HCT116 (cell line): ENCODE data around the gene EHD4. TPM values are rescaled to one million over a fixed set of nuclear protein-coding genes. Genes with fewer than 3 reads are reported as not detected.

Experiments
- ATAC-seq: fragments of 200-7000 bp; cut with Tn5 transposase; 2 replicates; pipeline ENCODE4 v1.9.1; 2020; ENCODE audit warnings: mild to moderate bottlenecking, moderate library complexity
- BruUV-seq: library from RNA; stranded (reverse); fragments of 400-500 nt; replicated peaks from 2 replicates; lab custom pipeline; 2021; lab: Mats Ljungman, UMichigan
- CTCF ChIA-PET: fragments of 300-600 bp; sonication (Branson Sonifier 250); formaldehyde crosslinking; loops from one replicate; lab custom pipeline; 2021; ENCODE audit warnings: antibody characterized with exemption; lab: Charles Lee
- POLR2A ChIA-PET: fragments of 300-600, 350-600 bp; sonication (Branson Sonifier 250); formaldehyde crosslinking; loops from one replicate; lab custom pipeline; 2021; ENCODE audit warnings: antibody characterized with exemption; lab: Charles Lee
- RAD21 ChIA-PET, 2 experiments: fragments of 300-600 bp; sonication (Branson Sonifier 250); formaldehyde crosslinking; loops; one replicate each; lab custom pipeline; 2023; ENCODE audit warnings: low total read pairs in 2 of 2; ENCODE audit not compliant: uncharacterized antibody in 2 of 2, unreplicated experiment in 2 of 2, low non-redundant PET in 1 of 2; lab: Charles Lee
- DNase-seq: peaks from one replicate; pipeline ENCODE4 v3.0.0-alpha.2; 2010; ENCODE audit warnings: low read depth, low spot score
- H2AFZ ChIP-seq: fragments of 200-600 bp; shearing (Covaris generic), sonication (generic); 2 replicates; pipeline ENCODE4 v1.6.1; 2017; ENCODE audit warnings: low read depth, mixed run types, mixed read lengths, antibody characterized with exemption, low read length; ENCODE audit not compliant: poor library complexity, severe bottlenecking
- H3K27ac ChIP-seq: 2 replicates; pipeline ENCODE4 v1.5.1; 2012; ENCODE audit warnings: low read depth, low read length
- H3K27me3 ChIP-seq: fragments of 200-600 bp; sonication (generic); 2 replicates; pipeline ENCODE4 v1.6.1; 2016; ENCODE audit warnings: mixed run types, low read length, mixed read lengths; ENCODE audit not compliant: insufficient read depth
- H3K36me3 ChIP-seq, 2 experiments: fragments of 200-500 bp in 1 of 2; fragments of 200-600 bp in 1 of 2; sonication (Bioruptor generic) in 1 of 2; sonication (generic) in 1 of 2; 2 replicates each; pipeline versions ENCODE4 v1.5.1 to v1.6.1; 2014 to 2016; ENCODE audit warnings: low read length in 2 of 2, inconsistent platforms in 1 of 2, mixed read lengths in 1 of 2, mixed run types in 1 of 2; ENCODE audit not compliant: insufficient read depth in 2 of 2, control insufficient read depth in 1 of 2
- H3K4me1 ChIP-seq, 2 experiments: fragments of 200-600 bp in 1 of 2; sonication (generic) in 1 of 2; 2 replicates each; pipeline versions ENCODE4 v1.5.1 to v1.6.1; 2012 to 2017; ENCODE audit warnings: low read length in 2 of 2, inconsistent platforms in 1 of 2, mild to moderate bottlenecking in 1 of 2, mixed read lengths in 1 of 2, mixed run types in 1 of 2, moderate library complexity in 1 of 2; ENCODE audit not compliant: insufficient read depth in 2 of 2, control insufficient read depth in 1 of 2
- H3K4me2 ChIP-seq: fragments of 200-600 bp; sonication (generic); 2 replicates; pipeline ENCODE4 v1.6.1; 2017; ENCODE audit warnings: mixed run types, low read length, mixed read lengths
- H3K4me3 ChIP-seq, 2 experiments: fragments of 200-600 bp in 1 of 2; sonication (generic) in 1 of 2; replicated peaks in 1 of 2; 2 replicates each; pipeline ENCODE4 v1.5.1; 2011 to 2016; ENCODE audit warnings: low read length in 2 of 2, control low read depth in 1 of 2, low read depth in 1 of 2, mild to moderate bottlenecking in 1 of 2, mixed read lengths in 1 of 2, mixed run types in 1 of 2
- H3K79me2 ChIP-seq: fragments of 200-600 bp; sonication (generic); 2 replicates; pipeline ENCODE4 v1.6.1; 2017; ENCODE audit warnings: mild to moderate bottlenecking, mixed run types, low read length, moderate library complexity, mixed read lengths; ENCODE audit not compliant: insufficient read depth
- H3K9ac ChIP-seq: fragments of 200-600 bp; sonication (generic); 2 replicates; pipeline ENCODE4 v1.6.1; 2016; ENCODE audit warnings: low read length, mixed read lengths
- H3K9me2 ChIP-seq: fragments of 200-600 bp; sonication (generic), shearing (Covaris generic); 2 replicates; pipeline ENCODE4 v1.6.1; 2017; ENCODE audit warnings: mixed run types, mild to moderate bottlenecking, moderate library complexity; ENCODE audit not compliant: insufficient read depth
- H3K9me3 ChIP-seq, 2 experiments: fragments of 200-500 bp in 1 of 2; fragments of 200-600 bp in 1 of 2; sonication (Bioruptor generic) in 1 of 2; sonication (generic) in 1 of 2; 2 replicates each; pipeline ENCODE4 v1.6.1; 2014 to 2017; ENCODE audit warnings: low read length in 2 of 2, mixed read lengths in 2 of 2, inconsistent platforms in 1 of 2, low read depth in 1 of 2, mild to moderate bottlenecking in 1 of 2, mixed run types in 1 of 2, moderate library complexity in 1 of 2; ENCODE audit not compliant: control insufficient read depth in 1 of 2, insufficient read depth in 1 of 2
- H4K20me1 ChIP-seq: fragments of 200-600 bp; sonication (generic), shearing (Covaris generic); 2 replicates; pipeline ENCODE4 v1.6.1; 2017; ENCODE audit warnings: mixed run types, mild to moderate bottlenecking, moderate library complexity; ENCODE audit not compliant: insufficient read depth
- SP1 ChIP-seq: IDR thresholded peaks from 2 replicates; pipeline ENCODE4 v1.6.1; 2012; ENCODE audit warnings: low read depth
- ZNF274 ChIP-seq: fragments of 200-500 bp; sonication (Bioruptor generic); IDR thresholded peaks from 2 replicates; pipeline ENCODE4 v1.6.1; 2014; ENCODE audit warnings: mild to moderate bottlenecking, low read depth, low read length, inconsistent platforms
- intact Hi-C: fragments of 100-400 bp; cut with micrococcal nuclease; formaldehyde crosslinking; loops from 2 replicates; pipeline ENCODE4 v1.10.0; 2022
- total RNA-seq: library from RNA; stranded (reverse); gene quantifications from one replicate; pipeline ENCODE4 v1.2.1, GENCODE V29; 2021; ENCODE audit not compliant: unreplicated experiment
- TF ChIP-seq, protein P1 (sequence below): IDR thresholded peaks from 2 replicates; pipeline ENCODE4 v1.6.1; 2012; ENCODE audit warnings: low read depth

The EHD4 gene
- total RNA-seq, 1 experiment from 2014 or later, result 28.0 TPM

DNA sequence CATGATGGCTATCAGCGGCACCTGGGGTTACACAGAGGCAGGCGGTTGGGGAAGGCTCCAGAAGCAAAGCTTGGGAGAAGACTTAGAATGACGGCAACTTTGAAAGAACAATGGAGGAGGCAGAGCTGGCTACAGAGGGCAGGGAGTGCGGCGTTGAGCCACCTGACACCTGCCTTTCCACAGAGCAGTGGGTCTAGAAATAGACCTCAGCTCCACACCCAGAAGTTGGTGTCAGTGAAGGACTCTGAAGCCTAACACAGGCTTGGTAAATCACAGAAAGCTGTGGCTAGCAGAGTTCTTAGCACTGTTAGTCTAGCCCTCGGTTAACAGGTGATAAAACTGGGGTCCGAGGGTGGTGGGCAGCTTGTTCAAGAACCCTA, 23.1 kb upstream of the EHD4 start (continued):
- TF ChIP-seq, protein P1, sequence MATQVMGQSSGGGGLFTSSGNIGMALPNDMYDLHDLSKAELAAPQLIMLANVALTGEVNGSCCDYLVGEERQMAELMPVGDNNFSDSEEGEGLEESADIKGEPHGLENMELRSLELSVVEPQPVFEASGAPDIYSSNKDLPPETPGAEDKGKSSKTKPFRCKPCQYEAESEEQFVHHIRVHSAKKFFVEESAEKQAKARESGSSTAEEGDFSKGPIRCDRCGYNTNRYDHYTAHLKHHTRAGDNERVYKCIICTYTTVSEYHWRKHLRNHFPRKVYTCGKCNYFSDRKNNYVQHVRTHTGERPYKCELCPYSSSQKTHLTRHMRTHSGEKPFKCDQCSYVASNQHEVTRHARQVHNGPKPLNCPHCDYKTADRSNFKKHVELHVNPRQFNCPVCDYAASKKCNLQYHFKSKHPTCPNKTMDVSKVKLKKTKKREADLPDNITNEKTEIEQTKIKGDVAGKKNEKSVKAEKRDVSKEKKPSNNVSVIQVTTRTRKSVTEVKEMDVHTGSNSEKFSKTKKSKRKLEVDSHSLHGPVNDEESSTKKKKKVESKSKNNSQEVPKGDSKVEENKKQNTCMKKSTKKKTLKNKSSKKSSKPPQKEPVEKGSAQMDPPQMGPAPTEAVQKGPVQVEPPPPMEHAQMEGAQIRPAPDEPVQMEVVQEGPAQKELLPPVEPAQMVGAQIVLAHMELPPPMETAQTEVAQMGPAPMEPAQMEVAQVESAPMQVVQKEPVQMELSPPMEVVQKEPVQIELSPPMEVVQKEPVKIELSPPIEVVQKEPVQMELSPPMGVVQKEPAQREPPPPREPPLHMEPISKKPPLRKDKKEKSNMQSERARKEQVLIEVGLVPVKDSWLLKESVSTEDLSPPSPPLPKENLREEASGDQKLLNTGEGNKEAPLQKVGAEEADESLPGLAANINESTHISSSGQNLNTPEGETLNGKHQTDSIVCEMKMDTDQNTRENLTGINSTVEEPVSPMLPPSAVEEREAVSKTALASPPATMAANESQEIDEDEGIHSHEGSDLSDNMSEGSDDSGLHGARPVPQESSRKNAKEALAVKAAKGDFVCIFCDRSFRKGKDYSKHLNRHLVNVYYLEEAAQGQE, result no peak

DNA sequence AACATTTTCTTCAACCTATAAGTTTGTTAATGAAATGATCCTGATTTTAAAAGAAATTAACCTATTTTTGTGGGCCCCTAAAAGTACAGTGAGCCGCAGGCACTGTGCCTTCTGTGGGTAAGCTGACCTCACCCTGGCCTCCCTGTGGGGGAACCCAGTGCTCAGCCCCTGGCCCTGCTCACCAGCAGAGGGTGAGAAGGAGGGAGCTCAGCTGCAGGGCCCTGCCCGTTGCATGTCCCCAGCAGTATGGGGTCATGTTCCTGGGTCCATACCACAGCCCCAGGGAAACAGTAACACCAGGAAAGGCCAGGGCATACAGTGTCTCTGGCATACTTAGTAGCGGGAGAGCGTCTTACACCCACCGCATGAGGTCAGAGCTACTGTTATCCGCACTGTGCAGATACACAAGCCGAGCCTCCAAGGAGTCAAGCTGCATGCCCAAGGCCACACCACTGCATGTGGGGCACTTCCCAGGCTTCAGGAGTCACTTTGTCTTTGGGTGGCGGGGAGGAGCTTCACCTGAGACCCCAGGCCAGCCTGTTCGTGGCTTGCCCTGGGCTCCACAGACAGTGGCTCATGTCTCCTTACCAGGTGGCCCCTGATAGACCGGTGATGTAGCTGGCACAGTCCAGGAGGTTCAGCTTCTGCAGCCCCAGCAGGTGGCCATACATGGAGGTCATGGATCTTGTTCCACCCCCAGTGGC, 22.6 kb upstream of the EHD4 start:
- POLR2A ChIA-PET, result interaction anchor here (1.3 kb wide), 1 partner anchor 62 kb away, joined by 4 read pairs; no protein-coding TSS in a partner anchor
- H3K27ac ChIP-seq, result no peak overlapping the region; the same call in 1 of the 2 replicates
- H3K4me1 ChIP-seq, result no peaks in the 10 kb centered on the region
- RAD21 ChIA-PET, result no interaction called here
- H3K9ac ChIP-seq, result no peak overlapping the region
- H2AFZ ChIP-seq, result no peak overlapping the region
- H3K9me2 ChIP-seq, result no peaks in the 10 kb centered on the region
- H3K27me3 ChIP-seq, result 0 out of 2 replicates have a peak, but pooled peaks cover 4% of the 10 kb centered on the region
- H3K4me3 ChIP-seq, result no peak overlapping the region
- DNase-seq, result no peak
- H3K36me3 ChIP-seq, result no peaks in the 10 kb centered on the region
- CTCF ChIA-PET, result interaction anchor here (1.8 kb wide), 1 partner anchor 63 kb away, joined by 7 read pairs; no protein-coding TSS in a partner anchor
- ATAC-seq, result no peak
- intact Hi-C loops, result no loop called here
- H3K4me2 ChIP-seq, result no peak overlapping the region
- BruUV-seq, result no TSS peak
- H3K9me3 ChIP-seq, result no peaks in the 10 kb centered on the region
- no peaks in the 10 kb centered on the region for H3K79me2 ChIP-seq
- H4K20me1 ChIP-seq, result no peaks in the 10 kb centered on the region
- TF ChIP-seq SP1 (no peak), ZNF274 (no peak)
- TF ChIP-seq, all 23 proteins: peak for 0
